HepG2 (cell line): ENCODE results near the gene IFI35. TPM values are rescaled to one million over a fixed set of nuclear protein-coding genes. Genes with fewer than 3 reads are reported as not detected.
A peak's percentile ranks its signal among the peaks of the same experiment; 100 is the strongest.

Experiments used
- EZH2 ChIP-seq: conservative IDR thresholded peaks from 2 replicates; pipeline ENCODE4 v1.6.1; 2012; ENCODE audit warnings: mild to moderate bottlenecking, low read depth, low read length, moderate library complexity
- GMEB1 ChIP-seq: sonication (generic); formaldehyde crosslinking; IDR thresholded peaks from 2 replicates; pipeline ENCODE4 v1.5.1; 2020; ENCODE audit warnings: missing genetic modification reagents, mild to moderate bottlenecking, borderline replicate concordance
- GTF2F1 ChIP-seq: fragments of 150-350 bp; IDR thresholded peaks from 2 replicates; pipeline ENCODE4 v1.6.1; 2014; ENCODE audit warnings: low read length
- MLX ChIP-seq: IDR thresholded peaks from 2 replicates; pipeline ENCODE4 v1.6.1; 2016
- MXD1 ChIP-seq: sonication (generic); formaldehyde crosslinking; IDR thresholded peaks from 2 replicates; pipeline ENCODE4 v1.4.0; 2020; ENCODE audit warnings: mild to moderate bottlenecking, missing genetic modification reagents
- NR2F1 ChIP-seq, 2 experiments: fragments of 450-650 bp in 1 of 2; formaldehyde crosslinking in 1 of 2; IDR thresholded peaks; 2 replicates each; pipeline versions ENCODE4 v1.5.0 to v1.6.1; 2016 to 2020; ENCODE audit warnings: mild to moderate bottlenecking in 1 of 2, missing compliant biosample characterization in 1 of 2, missing genetic modification reagents in 1 of 2, moderate library complexity in 1 of 2
- PPARG ChIP-seq: conservative IDR thresholded peaks from 2 replicates; pipeline ENCODE4 v1.6.1; 2016; ENCODE audit warnings: missing biosample characterization, missing genetic modification reagents
- RNF219 ChIP-seq: sonication (generic); formaldehyde crosslinking; IDR thresholded peaks from 2 replicates; pipeline ENCODE4 v1.5.0; 2020; ENCODE audit warnings: mild to moderate bottlenecking, missing genetic modification reagents
- ZKSCAN8 ChIP-seq: IDR thresholded peaks from 2 replicates; pipeline ENCODE4 v1.6.1; 2016; ENCODE audit warnings: borderline replicate concordance, missing genetic modification reagents, missing compliant biosample characterization
- ZNF407 ChIP-seq: sonication (generic); formaldehyde crosslinking; IDR thresholded peaks from one replicate; pipeline ENCODE4 v1.5.1; 2020; ENCODE audit warnings: mild to moderate bottlenecking, missing genetic modification reagents; ENCODE audit errors: not compliant biosample characterization
- ZNF460 ChIP-seq: sonication (generic); formaldehyde crosslinking; IDR thresholded peaks from 2 replicates; pipeline ENCODE4 v1.5.1; 2020; ENCODE audit warnings: missing genetic modification reagents, mild to moderate bottlenecking, borderline replicate concordance
- ZNF775 ChIP-seq: sonication (generic); formaldehyde crosslinking; IDR thresholded peaks from 2 replicates; pipeline ENCODE4 v1.4.0; 2020; ENCODE audit warnings: missing genetic modification reagents, mild to moderate bottlenecking, moderate library complexity, borderline replicate concordance
- ZNF878 ChIP-seq: sonication (generic); formaldehyde crosslinking; IDR thresholded peaks from 2 replicates; pipeline ENCODE4 v1.8.1; 2023; ENCODE audit warnings: mild to moderate bottlenecking, missing genetic modification reagents, moderate library complexity
- polyA plus RNA-seq, 8 experiments: library from polyadenylated mRNA; depleted of rRNA in 3 of 8; stranded (reverse) in 7 of 8; unstranded in 1 of 8; fragments of >200 nt; fragmentation: Illumina TruSeq in 4 of 8; extraction: Trizol in 4 of 8; gene quantifications; 2 replicates each; pipeline versions ENCODE4 v1.2.1 to v1.2.3, GENCODE V29; 2011 to 2016; ENCODE audit warnings: low read depth in 4 of 8, missing spikeins in 1 of 8, mixed read lengths in 1 of 8; ENCODE audit not compliant: insufficient read depth in 1 of 8
- total RNA-seq, 5 experiments: library from RNA; depleted of rRNA; stranded (reverse); fragments of >200 nt; fragmentation: Illumina TruSeq; extraction: Trizol; gene quantifications; 2 replicates each; pipeline ENCODE4 v1.2.3, GENCODE V29; 2016; ENCODE audit warnings: low read depth in 1 of 5

IFI35 gene
- total and polyA plus RNA-seq, 2 of the 13 experiments (the other 11 are each of a cell fraction or from before 2014, with no cell fraction given) = 28.9 to 38.1 TPM

GRCh38 chr17:42979511-42980273 is 26.9 kb upstream of the IFI35 start, which contains the start of gene PTGES3L (continued):
- TF ChIP-seq GMEB1 (CRISPR knock-in tag) (no peak), MXD1 (CRISPR knock-in tag) (peak; percentile 62), NR2F1 (CRISPR knock-in tag; IDR thresholded peaks at IDR 0.05) (no peak), ZNF775 (no peak), PPARG (CRISPR knock-in tag) (no peak), ZNF407 (CRISPR knock-in tag) (no peak), ZKSCAN8 (CRISPR knock-in tag) (no peak), ZNF878 (no peak), GTF2F1 (no peak), RNF219 (CRISPR knock-in tag) (no peak), MLX (no peak), EZH2 (no peak), ZNF460 (CRISPR knock-in tag) (no peak)
